NK-92 (cell line): ENCODE data around the gene MRPL18.
"Not testable (repeated sequence)": the region's sequence is repeated elsewhere in the genome, so short reads cannot be mapped to it uniquely, and the experiment has no call there.

ENCODE experiments used
- DNase-seq: peaks from one replicate; lab custom pipeline; 2025; ENCODE audit not compliant: unreplicated experiment; lab: John Stamatoyannopoulos, UW

MRPL18 gene

DNA sequence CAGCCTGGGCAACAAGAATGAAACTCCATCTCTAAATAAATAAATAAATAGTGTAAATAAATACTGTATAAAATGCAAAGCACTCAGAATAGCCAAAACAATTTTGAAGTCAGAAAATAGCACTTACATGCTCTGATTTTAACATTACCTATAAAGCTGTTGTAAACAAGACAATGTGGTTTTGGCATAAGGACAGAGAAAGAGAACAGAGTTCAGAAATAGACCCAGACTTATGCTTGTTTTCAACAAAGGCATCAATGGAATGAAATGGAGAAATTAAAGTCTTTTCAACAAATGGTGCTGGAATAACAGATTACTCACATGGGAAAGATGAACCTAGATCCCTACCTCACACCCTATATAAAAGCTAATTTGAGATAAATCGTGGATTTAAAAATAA lies 18.1 kb upstream of the MRPL18 start:
- no peak for DNase-seq

DNA sequence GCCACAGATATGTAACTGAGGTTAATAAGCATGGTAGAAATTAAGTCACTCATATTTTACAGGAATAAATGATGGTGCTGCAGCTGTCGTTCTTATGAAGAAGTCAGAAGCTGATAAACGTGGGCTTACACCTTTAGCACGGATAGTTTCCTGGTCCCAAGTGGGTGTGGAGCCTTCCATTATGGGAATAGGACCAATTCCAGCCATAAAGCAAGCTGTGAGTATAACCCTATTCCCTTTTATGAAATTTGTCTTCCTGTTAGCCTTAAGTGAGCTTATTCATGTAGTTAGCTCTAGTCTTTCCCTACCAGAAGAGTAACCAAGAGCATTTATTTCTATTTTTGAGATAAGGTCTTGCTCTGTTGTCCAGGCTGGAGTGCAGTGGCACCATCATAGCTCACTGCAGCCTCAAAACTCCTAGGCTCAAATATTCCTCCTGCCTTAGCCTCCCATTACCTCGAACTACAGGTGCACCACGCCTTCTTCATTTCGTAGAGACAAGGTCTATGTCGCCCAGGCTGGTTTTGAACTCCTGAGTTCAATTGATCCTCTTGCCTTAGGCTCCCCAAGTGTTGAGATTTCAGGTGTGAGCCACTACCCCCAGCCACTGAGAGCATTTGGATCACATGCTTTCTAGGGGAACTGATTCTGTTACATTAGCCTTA lies 12.9 kb upstream of the MRPL18 start:
- DNase-seq = no peak

DNA sequence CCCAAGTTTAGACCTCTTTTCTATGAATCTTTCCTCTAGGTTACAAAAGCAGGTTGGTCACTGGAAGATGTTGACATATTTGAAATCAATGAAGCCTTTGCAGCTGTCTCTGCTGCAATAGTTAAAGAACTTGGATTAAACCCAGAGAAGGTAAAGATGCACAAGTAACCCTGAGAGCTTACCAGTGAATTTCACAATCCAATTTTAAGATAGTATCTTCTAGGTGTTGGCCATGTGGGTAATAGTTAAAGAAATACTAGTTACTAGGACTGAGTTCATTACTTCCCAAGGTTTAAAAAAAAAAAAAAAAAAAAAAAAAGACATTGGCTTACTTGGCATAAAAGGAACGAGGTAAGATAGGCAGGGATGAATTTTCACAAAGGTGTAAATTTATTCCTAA lies 12.1 kb upstream of the MRPL18 start:
- DNase-seq = no peak

DNA sequence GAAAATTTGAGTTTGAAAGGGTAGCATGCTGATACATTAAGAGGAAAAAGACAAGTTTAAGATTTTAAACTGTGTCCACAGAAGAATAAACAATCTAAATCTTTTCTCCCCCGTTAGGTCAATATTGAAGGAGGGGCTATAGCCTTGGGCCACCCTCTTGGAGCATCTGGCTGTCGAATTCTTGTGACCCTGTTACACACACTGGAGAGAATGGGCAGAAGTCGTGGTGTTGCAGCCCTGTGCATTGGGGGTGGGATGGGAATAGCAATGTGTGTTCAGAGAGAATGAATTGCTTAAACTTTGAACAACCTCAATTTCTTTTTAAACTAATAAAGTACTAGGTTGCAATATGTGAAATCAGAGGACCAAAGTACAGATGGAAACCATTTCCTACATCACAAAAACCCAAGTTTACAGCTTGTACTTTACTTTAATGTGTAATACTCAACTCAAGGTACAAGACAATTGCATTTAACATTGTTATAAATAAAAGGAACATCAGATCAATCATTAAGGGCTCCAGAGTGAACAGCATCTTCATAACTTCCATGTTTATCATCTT lies 11.6 kb upstream of the MRPL18 start:
- DNase-seq = no peak

DNA sequence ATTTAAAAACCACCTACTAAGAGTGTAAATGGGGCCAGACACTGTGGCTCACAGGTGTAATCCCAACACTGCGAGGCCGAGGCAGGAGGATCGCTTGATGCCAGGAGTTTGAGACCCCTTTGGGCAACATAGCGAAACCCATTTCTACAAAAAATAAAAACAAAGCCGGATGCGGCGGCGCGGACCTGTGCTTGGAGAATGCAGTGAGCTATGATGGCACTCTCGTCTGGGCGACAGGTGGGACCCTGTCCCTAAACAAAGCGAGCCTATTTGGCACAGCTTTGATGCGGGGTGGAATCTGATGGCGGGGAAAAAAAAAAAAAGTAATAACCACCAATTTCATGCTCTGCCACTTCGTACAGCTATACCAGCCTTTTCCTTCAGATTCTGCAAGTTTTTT lies 2.0 kb upstream of the MRPL18 start:
- DNase-seq = no peak

DNA sequence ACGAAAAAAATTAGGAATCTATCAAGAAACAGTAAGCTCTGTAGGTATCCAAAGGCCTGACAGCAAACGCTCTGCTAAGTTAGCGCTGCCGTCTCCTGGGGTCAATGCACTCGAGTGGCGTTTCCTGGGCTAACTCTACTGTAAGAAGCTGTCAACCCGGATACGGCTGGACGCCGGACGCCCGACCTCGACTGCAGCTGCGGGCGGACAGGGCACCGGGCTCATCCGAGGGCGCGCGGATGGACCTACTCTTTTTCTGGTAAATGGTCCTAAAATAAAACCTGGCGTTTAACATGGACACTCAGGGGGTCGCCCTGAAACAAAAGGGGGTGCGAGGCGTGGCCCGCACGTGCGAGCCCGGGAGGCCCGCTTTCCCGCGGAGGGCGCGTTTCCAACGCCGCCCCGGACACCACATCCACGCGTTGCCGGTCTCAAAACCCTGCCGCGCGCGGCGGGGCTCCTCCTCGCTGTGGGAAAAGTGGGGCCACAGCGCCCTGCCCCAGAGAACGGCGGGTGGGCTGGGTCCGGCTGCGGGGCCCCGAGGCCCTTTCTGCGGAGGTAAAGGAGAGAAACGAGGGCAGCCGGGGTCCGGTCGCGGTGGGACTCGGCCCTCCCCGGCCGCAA lies 1.4 kb upstream of the MRPL18 start:
- DNase-seq = no peak

DNA sequence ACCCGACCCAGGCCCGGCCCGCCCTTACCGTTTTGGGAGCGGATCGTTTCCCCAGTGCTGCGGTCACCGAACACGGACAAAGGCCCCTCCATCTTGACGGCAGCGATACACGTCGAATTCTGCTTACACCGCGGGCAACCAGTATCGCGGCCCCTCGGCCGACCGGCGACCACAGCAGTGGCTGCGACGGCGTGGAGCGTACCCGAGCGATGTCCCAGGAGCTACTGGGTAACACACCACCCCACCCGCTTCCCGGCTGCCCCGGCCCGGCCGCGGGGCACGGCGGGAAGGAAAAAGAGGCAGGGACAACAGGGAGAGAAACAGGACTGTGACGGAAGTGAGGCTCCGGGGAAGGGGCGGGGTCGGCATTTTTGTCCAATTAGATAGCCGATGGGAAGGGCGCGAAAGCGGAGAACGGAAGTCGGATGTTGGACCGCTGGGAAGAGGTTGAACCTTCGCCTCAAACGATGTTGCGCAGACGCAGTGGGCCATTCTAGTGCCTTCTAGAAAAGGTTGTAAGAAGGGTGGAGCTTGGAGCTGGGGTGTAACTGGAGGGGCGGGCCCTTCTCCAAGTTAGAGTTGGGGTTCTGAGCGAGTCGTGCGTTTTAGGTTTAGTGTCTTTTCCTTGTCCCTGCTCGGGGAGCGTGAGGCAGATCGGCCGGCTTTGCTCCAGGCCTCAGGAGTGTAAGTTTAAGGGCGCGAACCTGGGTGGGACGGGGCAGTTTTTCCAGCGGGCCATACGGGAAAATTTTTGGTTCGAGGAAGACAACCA lies 704 bp upstream of the MRPL18 start, which contains the start of gene TCP1:
TCP1 (minus strand) TSS at position 226 of the 772 bp plus-strand sequence; CDS start at position 92, 134 bp downstream.
- DNase-seq = peak; percentile 95

DNA sequence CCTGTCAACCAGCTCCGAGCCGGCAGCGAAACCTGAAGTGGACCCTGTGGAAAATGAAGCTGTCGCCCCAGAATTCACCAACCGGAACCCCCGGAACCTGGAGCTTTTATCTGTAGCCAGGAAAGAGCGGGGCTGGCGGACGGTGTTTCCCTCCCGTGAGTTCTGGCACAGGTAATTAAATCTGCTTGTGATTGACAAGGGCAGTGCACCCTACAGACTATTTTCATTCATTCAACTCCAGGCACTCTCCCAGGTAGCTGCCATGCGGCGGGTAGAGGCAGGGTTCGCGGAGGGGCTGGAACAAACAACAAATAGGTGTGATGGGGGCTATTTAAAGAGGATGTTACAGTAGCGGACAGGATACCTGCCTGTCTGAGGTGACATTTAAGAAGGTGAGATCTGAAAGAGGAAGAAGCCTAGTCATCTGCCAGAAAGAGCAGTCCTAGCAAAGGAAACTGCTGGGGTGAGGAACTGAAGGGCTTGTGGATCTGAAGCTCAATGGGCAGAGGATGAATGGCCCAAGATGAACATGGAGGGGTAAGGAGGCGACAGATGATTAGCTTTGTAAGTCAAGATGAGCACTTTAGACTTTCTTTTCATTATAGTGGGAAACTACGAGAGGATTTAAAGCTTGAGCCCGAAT lies 810 bp downstream of the MRPL18 start:
- DNase-seq = no peak

DNA sequence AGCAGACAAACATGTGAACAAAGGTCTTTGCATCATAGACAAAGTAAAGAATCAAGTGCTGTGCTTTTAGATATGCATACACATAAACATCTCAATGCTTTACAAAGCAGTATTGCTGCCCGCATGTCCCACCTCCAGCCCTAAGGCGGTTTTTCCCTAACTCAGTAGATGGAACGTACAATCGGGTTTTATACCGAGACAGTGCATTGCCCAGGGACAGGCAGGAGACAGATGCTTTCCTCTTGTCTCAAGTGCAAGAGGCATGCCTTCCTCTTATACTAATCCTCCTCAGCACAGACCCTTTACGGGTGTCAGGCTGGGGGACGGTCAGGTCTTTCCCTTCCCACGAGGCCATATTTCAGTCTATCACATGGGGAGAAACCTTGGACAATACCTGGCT lies 4.7 kb downstream of the MRPL18 start:
- not testable (repeated sequence) for DNase-seq

DNA sequence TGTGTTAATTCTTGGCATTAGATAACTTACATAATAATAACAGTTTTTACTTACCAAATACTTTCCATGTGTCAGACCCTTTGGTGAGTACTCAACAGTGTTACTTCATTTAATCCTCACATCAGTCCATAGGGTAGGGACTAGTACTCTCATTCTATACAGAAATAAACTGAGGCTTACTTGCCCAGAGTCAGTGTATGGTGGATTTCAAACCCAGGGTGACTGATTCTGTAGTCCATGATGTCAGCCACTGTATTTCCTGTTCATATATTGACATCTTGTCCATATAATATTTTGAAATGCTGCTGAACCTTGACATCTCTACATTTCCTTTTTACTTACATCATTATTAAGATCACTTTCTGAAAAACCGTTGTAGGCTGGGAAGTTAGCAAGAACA lies 7.3 kb downstream of the MRPL18 start:
- no peak for DNase-seq

DNA sequence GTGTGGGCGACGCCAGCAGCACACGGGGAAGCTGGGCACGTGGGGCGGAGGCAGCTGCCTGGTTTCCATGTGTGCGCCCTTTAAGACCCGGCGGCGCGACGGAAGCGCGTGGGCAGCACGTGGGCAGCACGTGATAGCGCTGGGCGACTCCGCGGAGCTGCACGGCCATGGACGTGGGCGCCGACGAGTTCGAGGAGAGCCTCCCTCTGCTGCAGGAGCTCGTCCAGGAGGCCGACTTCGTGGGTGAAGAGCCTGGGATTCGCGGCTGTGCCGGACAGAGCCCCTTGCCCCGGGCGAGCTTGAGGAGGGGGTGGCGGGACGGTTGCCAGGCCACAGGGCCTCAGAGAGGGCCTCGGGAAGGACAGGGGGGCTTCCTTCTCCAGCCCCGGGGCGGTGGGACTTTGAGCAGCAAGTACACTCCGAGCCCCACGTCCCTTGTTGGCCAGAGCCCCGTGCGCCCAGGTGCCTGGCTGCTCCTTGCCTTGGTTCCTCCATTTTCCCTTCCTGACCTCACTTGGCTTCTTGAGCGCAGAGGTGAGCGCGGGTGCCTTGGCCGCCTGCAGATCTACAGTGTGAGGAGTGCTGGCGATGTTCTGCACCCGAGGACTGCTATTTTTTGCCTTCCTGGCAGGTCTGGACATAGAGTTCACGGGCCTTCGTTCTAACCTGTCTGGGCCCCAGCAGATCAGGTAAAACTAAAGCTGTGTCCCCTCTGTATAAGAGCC lies 10.0 kb downstream of the MRPL18 start, which contains the start of gene PNLDC1:
PNLDC1 (plus strand) TSS at position 136 of the 725 bp plus-strand sequence; CDS start at position 168, 32 bp downstream.
- no peak for DNase-seq

DNA sequence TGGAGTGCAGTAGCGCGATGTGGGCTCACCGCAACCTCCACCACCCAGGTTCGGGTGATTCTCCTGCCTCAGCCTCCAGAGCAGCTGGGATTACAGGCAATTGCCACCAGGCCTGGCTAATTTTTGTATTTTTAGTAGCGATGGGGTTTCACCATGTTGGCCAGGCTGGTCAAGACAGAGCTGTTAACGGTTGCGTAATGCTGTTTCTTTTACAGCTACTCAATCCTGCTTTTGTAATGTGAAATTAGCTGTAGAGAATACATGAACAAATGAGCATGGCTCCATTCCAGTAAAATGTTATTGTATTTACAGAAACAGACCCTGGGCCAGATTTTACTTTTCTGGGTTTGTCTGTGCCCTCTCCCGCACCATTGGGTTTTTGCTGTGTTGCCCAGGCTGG lies 11.7 kb downstream of the MRPL18 start:
- DNase-seq = no peak

DNA sequence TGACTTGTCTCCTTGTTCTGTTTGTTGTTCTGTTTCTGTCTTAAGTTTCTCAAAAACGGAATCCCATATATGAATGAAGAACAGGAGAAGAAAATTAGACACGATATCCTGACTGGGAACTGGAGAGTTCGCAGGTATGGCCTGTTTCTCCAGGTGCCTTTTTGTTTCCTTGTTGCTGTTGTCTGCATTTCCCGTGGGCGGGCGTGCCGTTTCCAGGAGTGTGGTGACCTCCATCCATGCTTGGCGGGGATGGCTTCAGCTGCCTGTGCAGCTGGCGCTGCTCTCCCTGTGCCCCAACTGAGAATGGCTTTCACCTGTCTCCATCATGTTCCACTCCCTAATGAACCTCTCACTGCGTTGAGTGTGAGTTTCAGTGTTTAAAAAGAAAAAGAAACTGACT lies 14.2 kb downstream of the MRPL18 start:
- no peak for DNase-seq

DNA sequence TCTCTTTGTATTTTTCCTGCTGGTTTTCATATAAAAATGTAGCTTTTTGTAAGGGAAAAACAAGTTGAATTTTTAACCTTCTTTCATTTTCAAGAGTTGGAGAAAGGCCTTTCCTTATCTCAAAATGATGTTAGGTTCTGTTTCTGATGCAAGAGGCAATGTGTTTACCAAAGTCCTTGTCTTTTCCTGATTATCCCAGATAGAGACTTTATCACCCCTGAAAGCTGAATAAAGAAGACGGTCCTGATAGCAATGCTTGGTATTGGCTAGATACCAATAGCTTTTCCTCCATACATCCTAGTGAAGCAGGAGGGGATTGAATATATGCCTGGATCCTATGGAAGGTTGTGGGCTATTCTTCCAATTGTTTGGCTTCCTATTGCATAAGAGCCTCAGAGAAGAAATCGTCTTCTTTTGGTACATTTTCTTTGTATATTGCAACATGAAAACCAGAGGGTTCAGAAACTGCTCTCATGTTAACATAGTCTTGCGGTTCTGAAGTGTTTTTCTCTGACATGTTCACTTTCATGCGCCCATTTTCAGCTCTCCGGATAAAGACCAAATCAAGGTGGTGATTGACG lies 15.3 kb downstream of the MRPL18 start:
- no peak for DNase-seq

DNA sequence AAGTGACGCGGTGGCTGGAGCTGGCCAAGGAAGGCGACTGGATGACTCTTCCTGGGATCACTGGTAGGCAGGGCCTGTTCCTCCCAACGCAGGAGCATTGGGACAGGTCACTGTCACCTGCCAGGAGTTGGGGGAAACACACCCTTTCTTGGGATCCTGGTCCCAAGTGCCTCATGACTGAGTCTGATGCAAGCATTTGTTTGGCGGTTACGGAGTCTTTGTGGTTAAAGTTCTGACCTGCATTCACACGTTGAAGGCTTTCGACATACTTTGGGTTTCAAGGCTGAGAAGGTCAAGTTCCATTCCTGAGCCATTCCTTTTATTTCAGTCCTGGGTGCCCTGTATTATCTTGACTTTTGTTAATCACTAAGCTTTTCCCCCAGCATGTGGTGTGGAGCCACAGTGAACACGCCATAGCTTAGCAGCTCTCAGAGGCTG lies 15.8 kb downstream of the MRPL18 start:
- DNase-seq = no peak

DNA sequence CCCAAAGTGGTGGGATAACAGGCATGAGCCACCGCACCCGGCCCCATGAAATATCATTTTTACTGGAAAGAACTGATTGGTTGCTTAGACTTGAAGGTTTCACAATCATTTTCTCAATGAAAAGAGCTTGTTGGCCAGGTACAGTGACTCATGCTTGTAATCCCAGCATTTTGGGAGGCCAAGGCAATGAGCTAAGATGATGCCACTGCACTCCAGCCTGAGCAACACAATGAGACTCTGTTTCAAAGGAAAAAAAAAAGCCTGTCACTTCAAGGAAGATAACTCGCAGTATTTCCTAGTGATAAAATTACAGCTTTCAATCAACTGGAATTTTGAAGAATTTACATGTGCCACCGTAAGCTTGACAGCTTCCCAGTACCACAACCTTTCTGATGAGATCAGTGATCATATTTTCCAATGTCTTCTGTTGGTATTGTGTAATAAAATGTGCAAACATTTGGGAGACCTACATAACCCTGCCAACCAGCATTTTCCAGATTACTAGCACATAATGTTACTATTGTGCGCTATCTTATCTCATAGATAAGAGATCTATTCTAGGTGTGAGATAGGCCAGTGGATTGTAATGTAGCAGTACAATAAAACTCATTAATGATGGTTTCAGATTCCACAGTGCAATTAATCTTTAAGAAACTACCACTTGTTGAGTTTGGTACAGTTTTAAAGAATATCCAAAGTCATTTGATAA lies 17.0 kb downstream of the MRPL18 start:
- DNase-seq = no peak

DNA sequence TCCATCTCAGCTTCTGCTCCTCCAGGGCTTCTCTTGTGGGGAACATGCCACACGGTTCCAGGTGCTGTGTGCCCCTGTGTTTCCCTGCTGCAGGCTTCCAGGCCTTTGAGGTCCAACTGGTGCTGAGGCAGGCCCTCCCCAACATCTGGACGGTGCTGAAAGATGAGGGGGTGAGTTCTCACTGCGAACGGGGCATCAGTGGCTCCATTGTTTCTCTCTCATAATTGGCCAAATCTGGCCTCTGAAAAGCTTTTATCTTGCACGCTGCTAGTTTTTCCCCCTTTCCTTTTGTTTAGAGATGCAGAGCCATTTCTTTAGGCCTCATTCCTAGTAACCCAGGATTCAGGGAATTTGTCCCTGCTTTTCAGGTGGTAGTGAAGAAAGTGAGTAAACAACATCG lies 18.4 kb downstream of the MRPL18 start:
- no peak for DNase-seq

DNA sequence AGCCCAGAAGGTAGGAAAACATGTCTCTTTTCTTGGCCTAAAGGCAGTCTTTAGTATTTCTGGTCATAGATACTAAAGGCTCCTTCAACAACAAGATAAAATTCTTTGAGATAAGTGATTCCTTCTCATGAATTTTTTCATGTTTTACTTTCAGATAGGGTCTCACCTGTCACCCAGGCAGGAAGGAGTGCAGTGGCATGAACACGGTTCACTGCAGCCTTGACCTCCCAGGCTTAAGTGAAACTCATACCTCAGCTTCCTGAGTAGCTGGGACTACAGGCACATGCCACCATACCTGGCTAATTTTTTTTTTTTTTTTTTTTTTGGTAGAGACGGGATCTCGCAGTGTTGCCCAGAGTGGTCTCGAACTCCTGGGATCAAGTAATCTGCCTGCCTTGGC lies 18.9 kb downstream of the MRPL18 start:
- no peak for DNase-seq

DNA sequence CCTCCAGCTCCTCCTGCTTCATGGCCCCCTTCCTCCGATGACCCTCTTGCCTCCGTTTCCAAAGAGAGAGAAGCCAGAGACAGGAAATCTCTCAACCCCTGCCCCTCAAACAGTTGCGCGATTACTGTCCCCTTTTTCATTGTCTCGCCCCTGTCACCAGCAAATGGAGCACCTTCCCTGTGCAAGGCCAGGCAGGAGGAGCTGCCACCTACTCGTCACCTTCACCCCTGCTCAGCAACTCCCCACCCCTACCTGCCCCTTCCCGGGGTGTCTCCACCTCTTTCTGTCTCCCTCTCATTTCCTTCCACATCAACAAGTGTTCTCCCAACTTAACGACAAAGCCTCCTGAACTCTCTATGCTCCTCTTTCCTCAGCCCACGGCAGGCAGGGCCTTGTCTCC lies 23.5 kb downstream of the MRPL18 start:
- no peak for DNase-seq

DNA sequence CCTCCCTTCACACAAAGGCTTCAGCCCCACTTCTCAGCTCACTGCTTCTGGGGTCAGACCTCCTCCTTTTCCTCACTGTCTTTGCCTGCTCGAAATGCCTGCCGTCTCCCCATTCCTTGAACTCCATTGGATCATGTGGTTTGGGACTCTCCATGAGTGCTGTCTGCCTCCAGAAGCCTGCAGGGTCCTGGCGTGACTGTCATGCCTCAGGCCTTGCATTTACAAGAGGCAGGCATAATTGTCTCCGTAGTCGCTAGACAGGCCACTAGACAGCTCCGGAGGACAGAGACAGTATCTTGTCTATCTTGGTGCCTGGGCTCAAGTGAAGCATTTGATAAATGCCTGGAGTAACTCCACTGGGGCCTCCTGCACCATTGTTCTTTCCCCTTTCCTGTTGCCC lies 25.1 kb downstream of the MRPL18 start:
- no peak for DNase-seq
